NCI-H1105 (cell line): Measurements from ENCODE around the gene CHST2.
A peak's percentile ranks its signal among the peaks of the same experiment; 100 is the strongest.

Experiments
- DNase-seq: peaks from one replicate; lab custom pipeline; 2025; lab: John Stamatoyannopoulos, UW

The CHST2 gene

GRCh38 chr3:143099210-143099609 is 20.4 kb upstream of the CHST2 start:
- no peak for DNase-seq

- no peak for DNase-seq
Observed at GRCh38 chr3:143099690-143100089, 19.9 kb upstream of the CHST2 start.

GRCh38 chr3:143100451-143100850 is 19.1 kb upstream of the CHST2 start:
- no peak for DNase-seq

- DNase-seq: no peak
Observed at GRCh38 chr3:143101792-143102381, 17.7 kb upstream of the CHST2 start.

- DNase-seq: no peak
Observed at GRCh38 chr3:143103652-143104051, 15.9 kb upstream of the CHST2 start.

GRCh38 chr3:143105170-143105569 is 14.4 kb upstream of the CHST2 start:
- no peak for DNase-seq

GRCh38 chr3:143109861-143110260 is 9.7 kb upstream of the CHST2 start:
- DNase-seq: no peak

GRCh38 chr3:143110371-143110770 is 9.2 kb upstream of the CHST2 start:
- no peak for DNase-seq

GRCh38 chr3:143118630-143119008 is 952 bp upstream of the CHST2 start:
- DNase-seq: no peak

GRCh38 chr3:143119974-143120715 is 574 bp downstream of the CHST2 start:
- DNase-seq: peak; percentile 53

GRCh38 chr3:143120716-143121240 is 1.2 kb downstream of the CHST2 start:
- no peak for DNase-seq

- DNase-seq: no peak
Observed at GRCh38 chr3:143121241-143122088, 1.9 kb downstream of the CHST2 start.

GRCh38 chr3:143122089-143122430 is 2.5 kb downstream of the CHST2 start:
- no peak for DNase-seq

- DNase-seq: no peak
Observed at GRCh38 chr3:143122608-143123352, 3.2 kb downstream of the CHST2 start.

- DNase-seq: no peak
Observed at GRCh38 chr3:143123353-143123984, 3.9 kb downstream of the CHST2 start.

- peak; percentile 27 for DNase-seq
Observed at GRCh38 chr3:143124601-143125520, 5.3 kb downstream of the CHST2 start.

- DNase-seq: no peak
Observed at GRCh38 chr3:143127801-143128200, 8.2 kb downstream of the CHST2 start.

- no peak for DNase-seq
Observed at GRCh38 chr3:143128227-143128955, 8.8 kb downstream of the CHST2 start.

- DNase-seq: no peak
Observed at GRCh38 chr3:143132246-143132980, 12.8 kb downstream of the CHST2 start.
